Embryonic facial prominence (tissue), 1 donor: ENCODE data around the gene MPV17.
"Not testable (repeated sequence)": the region's sequence is repeated elsewhere in the genome, so short reads cannot be mapped to it uniquely, and the experiment has no call there.

Experiments used
- DNase-seq: peaks from one replicate; pipeline ENCODE4 v3.0.0-alpha.2; 2016; ENCODE audit errors: extremely low spot score

The MPV17 gene, protein sequence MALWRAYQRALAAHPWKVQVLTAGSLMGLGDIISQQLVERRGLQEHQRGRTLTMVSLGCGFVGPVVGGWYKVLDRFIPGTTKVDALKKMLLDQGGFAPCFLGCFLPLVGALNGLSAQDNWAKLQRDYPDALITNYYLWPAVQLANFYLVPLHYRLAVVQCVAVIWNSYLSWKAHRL

GRCh38 chr2:27322766-27323595 lies at the start of gene MPV17:
Gene MPV17, minus strand, starts transcription at chr2:27323097. Its CDS starts 580 bp downstream, at chr2:27322517.
- DNase-seq = peak; percentile 89

- no peak for DNase-seq
Measured at GRCh38 chr2:27370816-27371620, 48.1 kb upstream of the MPV17 start.

- DNase-seq = peak; percentile 99
Measured at GRCh38 chr2:27370026-27370815, 47.3 kb upstream of the MPV17 start, which contains the start of the genes EIF2B4 and SNX17. Gene EIF2B4, minus strand, starts transcription at chr2:27370338. Its CDS starts 24 bp downstream, at chr2:27370314. Gene SNX17, plus strand, starts transcription at chr2:27370616. Its CDS starts 128 bp downstream, at chr2:27370744.

- no peak for DNase-seq
Measured at GRCh38 chr2:27369471-27370025, 46.7 kb upstream of the MPV17 start.

DNA sequence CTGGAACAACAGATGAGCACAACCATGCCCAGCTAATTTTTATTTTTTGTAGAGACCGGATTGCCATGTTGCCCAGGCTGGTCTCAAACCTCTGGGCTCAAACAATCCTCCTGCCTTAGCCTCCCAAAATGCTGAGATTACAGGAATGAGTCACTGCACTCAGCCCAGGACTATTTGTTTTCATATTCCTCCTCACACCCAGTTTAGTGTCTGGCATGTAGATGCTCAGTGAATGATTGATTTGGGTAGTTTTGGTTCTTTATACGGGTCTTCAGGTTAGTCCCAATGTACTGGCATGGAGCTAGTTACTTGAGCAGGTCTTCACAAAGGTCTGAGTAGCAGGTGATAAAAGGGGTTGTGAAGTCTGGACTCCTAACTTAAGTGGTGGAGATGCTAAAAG lies 41.0 kb upstream of the MPV17 start:
- no peak for DNase-seq

- no peak for DNase-seq
Measured at GRCh38 chr2:27362678-27363420, 40.0 kb upstream of the MPV17 start.

- DNase-seq = peak; percentile 94
Measured at GRCh38 chr2:27356382-27357181, 33.7 kb upstream of the MPV17 start, which contains the start of gene GTF3C2. Gene GTF3C2, minus strand, starts transcription at chr2:27356764. Its CDS starts 13,210 bp downstream, at chr2:27343554.

GRCh38 chr2:27356056-27356381 lies 33.1 kb upstream of the MPV17 start:
- no peak for DNase-seq

DNA sequence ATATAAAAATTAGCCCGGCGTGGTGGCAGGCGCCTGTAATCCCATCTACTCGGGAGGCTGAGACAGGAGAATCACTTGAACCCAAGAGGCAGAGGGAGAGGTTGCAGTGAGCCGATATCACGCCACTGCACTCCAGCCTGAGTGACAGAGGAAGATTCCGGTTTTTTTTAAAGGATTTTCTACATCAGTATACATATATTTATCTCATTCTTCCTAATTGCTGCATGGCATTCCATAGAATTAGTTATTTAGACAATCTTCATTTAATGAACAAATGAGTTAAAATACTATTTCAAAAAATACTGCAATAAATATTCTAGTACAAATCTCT lies 31.7 kb upstream of the MPV17 start:
- no peak for DNase-seq

DNA sequence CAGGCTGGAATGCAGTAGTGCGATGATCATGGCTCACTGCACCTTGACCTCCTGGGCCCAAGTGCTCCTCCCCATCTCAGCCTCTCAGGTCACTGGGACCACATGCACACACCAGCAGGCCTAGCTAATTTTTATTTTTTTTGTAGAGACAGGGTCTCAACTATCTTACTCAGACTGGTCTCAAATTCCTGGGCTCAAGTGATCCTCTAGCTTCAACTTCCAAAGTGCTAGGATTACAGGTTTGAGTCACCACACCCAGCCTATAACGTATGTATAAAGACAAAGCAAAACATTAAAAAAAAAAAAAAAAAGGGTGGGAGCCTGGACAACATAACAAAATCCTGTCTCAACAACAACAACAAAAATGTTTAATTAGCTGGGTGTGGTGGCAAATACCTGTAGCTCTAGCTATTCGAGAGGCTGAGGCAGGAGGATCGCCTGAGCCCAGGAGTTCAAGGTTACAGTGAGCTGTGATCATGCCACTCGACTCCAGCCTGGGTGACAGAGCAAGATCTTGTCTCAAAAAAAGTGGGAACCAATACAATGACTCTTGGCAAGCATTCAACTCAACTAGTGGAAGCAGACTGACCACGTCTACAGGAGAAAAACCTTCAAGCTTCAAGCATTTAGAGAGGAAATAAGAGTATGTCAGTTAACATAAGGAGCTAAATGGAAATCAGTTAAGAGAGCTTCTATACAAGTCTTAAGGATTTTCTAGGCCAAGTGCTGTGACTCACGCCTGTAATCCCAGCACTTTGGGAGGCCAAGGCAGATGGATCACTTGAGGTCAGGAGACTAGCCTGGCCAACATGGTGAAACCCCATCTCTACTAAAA lies 31.1 kb upstream of the MPV17 start:
- DNase-seq = no peak

- DNase-seq = not testable (repeated sequence)
Measured at GRCh38 chr2:27353386-27353761, 30.5 kb upstream of the MPV17 start.

- DNase-seq = no peak
Measured at GRCh38 chr2:27351802-27352598, 29.1 kb upstream of the MPV17 start.

- no peak for DNase-seq
Measured at GRCh38 chr2:27350106-27350693, 27.3 kb upstream of the MPV17 start.

- DNase-seq = no peak
Measured at GRCh38 chr2:27347641-27348040, 24.7 kb upstream of the MPV17 start.

GRCh38 chr2:27336173-27336572 lies 13.3 kb upstream of the MPV17 start:
- no peak for DNase-seq

GRCh38 chr2:27335311-27335710 lies 12.4 kb upstream of the MPV17 start:
- no peak for DNase-seq

GRCh38 chr2:27324720-27325119 lies 1.8 kb upstream of the MPV17 start:
- no peak for DNase-seq
